NCI-H2171 treated with DMSO at 0.1 percent for 48 hours (cell line): ENCODE results near the gene RASSF4.
A peak's percentile ranks its signal among the peaks of the same experiment; 100 is the strongest.
"Not testable (repeated sequence)": the region's sequence is repeated elsewhere in the genome, so short reads cannot be mapped to it uniquely, and the experiment has no call there.

Experiments used
- DNase-seq: peaks from one replicate; lab custom pipeline; 2025; lab: John Stamatoyannopoulos, UW

Gene RASSF4

GRCh38 chr10:45006276-45007030, 46.9 kb downstream of the RASSF4 start:
- DNase-seq = no peak

GRCh38 chr10:45008524-45009161, 49.0 kb downstream of the RASSF4 start:
- peak; percentile 53 for DNase-seq

- DNase-seq = not testable (repeated sequence)
These were observed 55.0 kb downstream of the RASSF4 start for GRCh38 chr10:45014557-45014956.

GRCh38 chr10:45015590-45015989, 56.0 kb downstream of the RASSF4 start:
- no peak for DNase-seq

- DNase-seq = no peak
These were observed 63.8 kb downstream of the RASSF4 start for GRCh38 chr10:45023426-45023825.

GRCh38 chr10:45034301-45034700, 74.7 kb downstream of the RASSF4 start:
- DNase-seq = no peak

- DNase-seq = no peak
These were observed 76.1 kb downstream of the RASSF4 start for GRCh38 chr10:45035673-45036072.

GRCh38 chr10:45040921-45041542, 81.4 kb downstream of the RASSF4 start:
- DNase-seq = no peak

GRCh38 chr10:45044290-45044689, 84.7 kb downstream of the RASSF4 start:
- DNase-seq = no peak
